ENCODE data around the gene SRSF10.
"Not testable (repeated sequence)": the region's sequence is repeated elsewhere in the genome, so short reads cannot be mapped to it uniquely, and the experiment has no call there.

Gene SRSF10

GRCh38 chr1:23989263-23989662 is 9.1 kb upstream of the SRSF10 start:
- TF ChIP-seq SPI1 (IDR thresholded peaks at IDR 0.05; ENCODE audit: borderline replicate concordance, low read depth), result no peak
- TF ChIP-seq GABPA (IDR thresholded peaks at IDR 0.05; ENCODE audit: low read depth), result no peak
- TF ChIP-seq, protein P1, sequence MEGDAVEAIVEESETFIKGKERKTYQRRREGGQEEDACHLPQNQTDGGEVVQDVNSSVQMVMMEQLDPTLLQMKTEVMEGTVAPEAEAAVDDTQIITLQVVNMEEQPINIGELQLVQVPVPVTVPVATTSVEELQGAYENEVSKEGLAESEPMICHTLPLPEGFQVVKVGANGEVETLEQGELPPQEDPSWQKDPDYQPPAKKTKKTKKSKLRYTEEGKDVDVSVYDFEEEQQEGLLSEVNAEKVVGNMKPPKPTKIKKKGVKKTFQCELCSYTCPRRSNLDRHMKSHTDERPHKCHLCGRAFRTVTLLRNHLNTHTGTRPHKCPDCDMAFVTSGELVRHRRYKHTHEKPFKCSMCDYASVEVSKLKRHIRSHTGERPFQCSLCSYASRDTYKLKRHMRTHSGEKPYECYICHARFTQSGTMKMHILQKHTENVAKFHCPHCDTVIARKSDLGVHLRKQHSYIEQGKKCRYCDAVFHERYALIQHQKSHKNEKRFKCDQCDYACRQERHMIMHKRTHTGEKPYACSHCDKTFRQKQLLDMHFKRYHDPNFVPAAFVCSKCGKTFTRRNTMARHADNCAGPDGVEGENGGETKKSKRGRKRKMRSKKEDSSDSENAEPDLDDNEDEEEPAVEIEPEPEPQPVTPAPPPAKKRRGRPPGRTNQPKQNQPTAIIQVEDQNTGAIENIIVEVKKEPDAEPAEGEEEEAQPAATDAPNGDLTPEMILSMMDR (IDR thresholded peaks at IDR 0.05; ENCODE audit: insufficient read depth, low read length), result no peak
- TF ChIP-seq REST (IDR thresholded peaks at IDR 0.05; ENCODE audit: insufficient replicate concordance, low read depth), result no peak
- TF ChIP-seq POLR2AphosphoS5 (IDR thresholded peaks at IDR 0.05; ENCODE audit: low read depth), result no peak
- Histone ChIP-seq H3K27ac (replicated peaks) (no peak overlapping the region), H3K27me3 (ENCODE audit: insufficient read depth, poor library complexity, severe bottlenecking) (no peaks in the 10 kb centered on the region), H3K4me3 (replicated peaks; ENCODE audit: insufficient read depth, low read length) (no peak overlapping the region)
- DNase-seq (ENCODE audit: low read depth in 1 of 2, low spot score in 1 of 2), result no peak

DNA sequence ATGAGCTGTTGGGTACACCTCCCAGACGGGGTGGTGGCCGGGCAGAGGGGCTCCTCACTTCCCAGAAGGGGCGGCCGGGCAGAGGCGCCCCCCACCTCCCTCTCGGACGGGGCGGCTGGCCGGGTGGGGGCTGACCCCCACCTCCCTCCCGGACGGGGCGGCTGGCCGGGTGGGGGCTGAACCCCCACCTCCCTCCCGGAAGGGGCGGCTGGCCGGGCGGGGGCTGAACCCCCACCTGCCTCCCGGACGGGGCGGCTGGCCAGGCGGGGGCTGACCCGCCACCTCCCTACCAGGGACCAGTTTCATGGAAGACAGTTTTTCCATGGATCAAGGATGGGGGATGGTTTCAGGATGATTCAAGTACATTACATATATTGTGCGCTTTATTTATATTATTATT is 6.9 kb upstream of the SRSF10 start:
- H3K4me3 ChIP-seq (replicated peaks; ENCODE audit: insufficient read depth, low read length); DNase-seq (ENCODE audit: low read depth in 1 of 2, low spot score in 1 of 2); H3K27ac ChIP-seq (replicated peaks); H3K27me3 ChIP-seq (ENCODE audit: insufficient read depth, poor library complexity, severe bottlenecking): not testable (repeated sequence)

DNA sequence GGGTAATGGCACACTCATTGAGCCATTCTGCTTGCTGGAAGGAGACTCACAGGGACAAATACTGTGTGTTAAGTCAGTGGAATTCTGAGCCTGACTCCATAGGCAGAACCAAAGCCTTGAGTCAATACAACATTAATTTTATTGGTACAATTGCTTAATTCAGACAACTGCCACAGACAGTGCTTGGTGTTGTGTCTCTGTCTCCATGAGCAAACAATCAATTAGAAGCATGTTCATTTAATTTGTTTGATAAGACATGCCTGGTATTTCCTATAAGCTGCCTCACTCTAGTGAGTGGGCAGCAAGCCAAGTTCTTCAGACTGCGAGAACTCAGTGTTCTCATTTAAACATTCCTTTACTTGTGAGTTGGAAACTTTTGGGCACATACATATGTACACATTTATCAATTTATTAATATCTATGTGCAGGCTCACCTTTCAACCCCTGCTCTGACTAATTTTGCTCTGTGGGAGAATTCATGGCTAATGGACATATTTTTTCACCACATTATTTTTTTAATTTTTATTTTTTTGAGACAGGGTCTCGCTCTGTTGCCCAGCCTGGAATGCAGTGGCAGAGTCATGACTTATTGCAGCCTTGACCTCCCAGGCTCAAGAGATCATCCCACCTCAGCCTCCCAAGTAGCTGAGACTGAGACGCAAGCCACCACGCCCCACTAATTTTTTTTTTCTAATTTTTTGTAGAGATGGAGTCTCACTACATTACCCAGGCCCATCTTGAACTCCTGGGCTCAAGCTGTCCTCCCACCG is 4.5 kb upstream of the SRSF10 start:
- H3K27ac ChIP-seq (replicated peaks), result no peak overlapping the region
- no peak overlapping the region for H3K4me3 ChIP-seq (replicated peaks; ENCODE audit: insufficient read depth, low read length)
- no peak for DNase-seq (ENCODE audit: low read depth in 1 of 2, low spot score in 1 of 2)
- TF ChIP-seq, protein P1 (IDR thresholded peaks at IDR 0.05; ENCODE audit: insufficient read depth, low read length), result no peak
- TF ChIP-seq POLR2AphosphoS5 (IDR thresholded peaks at IDR 0.05; ENCODE audit: low read depth), result no peak
- TF ChIP-seq SPI1 (IDR thresholded peaks at IDR 0.05; ENCODE audit: borderline replicate concordance, low read depth), result no peak
- TF ChIP-seq REST (IDR thresholded peaks at IDR 0.05; ENCODE audit: insufficient replicate concordance, low read depth), result no peak
- TF ChIP-seq GABPA (IDR thresholded peaks at IDR 0.05; ENCODE audit: low read depth), result no peak
- no peaks in the 10 kb centered on the region for H3K27me3 ChIP-seq (ENCODE audit: insufficient read depth, poor library complexity, severe bottlenecking)

DNA sequence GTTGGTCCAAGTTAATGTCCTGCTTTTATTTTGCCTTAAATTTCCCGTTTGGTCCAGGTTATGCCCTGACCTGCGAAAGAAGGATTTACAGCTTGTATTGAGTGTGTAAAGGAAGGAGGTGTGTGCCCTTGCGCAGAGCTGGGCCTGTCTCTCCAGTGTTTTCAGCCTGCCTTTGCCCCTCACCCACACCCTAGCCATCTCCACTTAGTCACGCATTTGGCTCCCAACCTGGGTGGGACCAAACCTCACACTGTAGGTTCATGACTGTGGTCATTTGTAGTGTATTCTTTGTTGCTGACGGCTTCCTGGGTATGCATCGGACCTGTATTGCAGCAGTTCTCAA is 572 bp upstream of the SRSF10 start:
- peak overlapping the region; percentile 100 for H3K27ac ChIP-seq (replicated peaks)
- DNase-seq (ENCODE audit: low read depth in 1 of 2, low spot score in 1 of 2), result peak; percentile 35 to 81
- TF ChIP-seq GABPA (IDR thresholded peaks at IDR 0.05; ENCODE audit: low read depth) (no peak), POLR2AphosphoS5 (IDR thresholded peaks at IDR 0.05; ENCODE audit: low read depth) (0 out of 2 replicates have a peak, but pooled peaks have one; percentile 5)
- H3K4me3 ChIP-seq (replicated peaks; ENCODE audit: insufficient read depth, low read length), result peak overlapping the region; percentile 19; the same call in 1 of the 2 replicates
- no peaks in the 10 kb centered on the region for H3K27me3 ChIP-seq (ENCODE audit: insufficient read depth, poor library complexity, severe bottlenecking)

- peak overlapping the region; percentile 100 for H3K27ac ChIP-seq (replicated peaks)
- no peak for TF ChIP-seq POLR2AphosphoS5 (IDR thresholded peaks at IDR 0.05; ENCODE audit: low read depth)
- TF ChIP-seq, protein P1 (IDR thresholded peaks at IDR 0.05; ENCODE audit: insufficient read depth, low read length), result no peak
- TF ChIP-seq GABPA (IDR thresholded peaks at IDR 0.05; ENCODE audit: low read depth), result no peak
- TF ChIP-seq SPI1 (IDR thresholded peaks at IDR 0.05; ENCODE audit: borderline replicate concordance, low read depth), result no peak
- TF ChIP-seq REST (IDR thresholded peaks at IDR 0.05; ENCODE audit: insufficient replicate concordance, low read depth), result no peak
- DNase-seq (ENCODE audit: low read depth in 1 of 2, low spot score in 1 of 2), result no peak
- H3K27me3 ChIP-seq (ENCODE audit: insufficient read depth, poor library complexity, severe bottlenecking), result no peaks in the 10 kb centered on the region
- H3K4me3 ChIP-seq (replicated peaks; ENCODE audit: insufficient read depth, low read length), result peak overlapping the region; percentile 66
Measured at GRCh38 chr1:23979387-23979880, 693 bp downstream of the SRSF10 start.
